GM19023 (cell line): ENCODE results near the gene OSBPL2.

Source experiments
- ATAC-seq: cut with Tn5 transposase; IDR thresholded peaks from one replicate; pipeline ENCODE4 v1.9.1; 2021; ENCODE audit warnings: mild to moderate bottlenecking, moderate library complexity; ENCODE audit not compliant: unreplicated experiment

Gene OSBPL2

GRCh38 chr20:62233684-62234083 is 4.6 kb upstream of the OSBPL2 start:
- no peak for ATAC-seq

GRCh38 chr20:62234339-62234738 is 4.0 kb upstream of the OSBPL2 start:
- ATAC-seq: no peak

GRCh38 chr20:62235001-62235776 is 3.1 kb upstream of the OSBPL2 start:
- ATAC-seq: no peak

GRCh38 chr20:62235777-62236157 is 2.6 kb upstream of the OSBPL2 start:
- ATAC-seq: no peak

GRCh38 chr20:62236200-62236599 is 2.1 kb upstream of the OSBPL2 start:
- no peak for ATAC-seq

- ATAC-seq: no peak
Observed at GRCh38 chr20:62236766-62237513, 1.4 kb upstream of the OSBPL2 start.

- ATAC-seq: no peak
Observed at GRCh38 chr20:62237514-62237800, 864 bp upstream of the OSBPL2 start.

GRCh38 chr20:62238569-62239277 is 402 bp downstream of the OSBPL2 start:
- peak; percentile 3 for ATAC-seq

- no peak for ATAC-seq
Observed at GRCh38 chr20:62239278-62239879, 1.1 kb downstream of the OSBPL2 start.

- no peak for ATAC-seq
Observed at GRCh38 chr20:62240020-62240685, 1.8 kb downstream of the OSBPL2 start.

GRCh38 chr20:62241506-62241905 is 3.2 kb downstream of the OSBPL2 start:
- no peak for ATAC-seq

- ATAC-seq: no peak
Observed at GRCh38 chr20:62242176-62242575, 3.9 kb downstream of the OSBPL2 start.

- ATAC-seq: no peak
Observed at GRCh38 chr20:62243106-62243505, 4.8 kb downstream of the OSBPL2 start.

GRCh38 chr20:62243906-62244515 is 5.7 kb downstream of the OSBPL2 start:
- ATAC-seq: no peak

- ATAC-seq: no peak
Observed at GRCh38 chr20:62244644-62245108, 6.4 kb downstream of the OSBPL2 start.

- ATAC-seq: no peak
Observed at GRCh38 chr20:62245911-62246280, 7.6 kb downstream of the OSBPL2 start.

- no peak for ATAC-seq
Observed at GRCh38 chr20:62246431-62246830, 8.1 kb downstream of the OSBPL2 start.

- no peak for ATAC-seq
Observed at GRCh38 chr20:62246872-62247652, 8.7 kb downstream of the OSBPL2 start.

- ATAC-seq: no peak
Observed at GRCh38 chr20:62248890-62249560, 10.7 kb downstream of the OSBPL2 start.
